H1 (cell line): ENCODE measurements around the gene KCTD10. TPM values are rescaled to one million over a fixed set of nuclear protein-coding genes. Genes with fewer than 3 reads are reported as not detected.
A peak's percentile ranks its signal among the peaks of the same experiment; 100 is the strongest.

Source experiments
- CTCF ChIA-PET: fragments of 300-600 bp; sonication (Branson Sonifier 250); formaldehyde crosslinking; loops from one replicate; lab custom pipeline; 2021; ENCODE audit not compliant: partially characterized antibody; lab: Charles Lee
- POLR2A ChIA-PET: fragments of 300-600 bp; sonication (Branson Sonifier 250); formaldehyde crosslinking; loops from one replicate; lab custom pipeline; 2021; ENCODE audit warnings: inconsistent platforms; ENCODE audit not compliant: partially characterized antibody; lab: Charles Lee
- DNase-seq, 2 experiments: peaks; one replicate each; pipeline versions ENCODE4 v3.0.0 to v3.0.0-alpha.2; 2010 to 2022; ENCODE audit warnings: low spot score in 2 of 2, low read depth in 1 of 2, mixed read lengths in 1 of 2
- FAIRE-seq: peaks from 2 replicates; lab custom pipeline; 2011; peaks lifted over from hg19 to GRCh38; lab: Jason Lieb, UNC
- H2AFZ ChIP-seq: 2 replicates; pipeline ENCODE4 v1.8.1; 2012; ENCODE audit warnings: low read length, inconsistent platforms
- H2AK5ac ChIP-seq: 2 replicates; pipeline ENCODE4 v1.6.1; 2013; ENCODE audit warnings: low read depth, low read length
- H2BK120ac ChIP-seq: replicated peaks from 2 replicates; pipeline ENCODE3; 2013; ENCODE audit warnings: low read depth, low read length, inconsistent platforms
- H2BK12ac ChIP-seq: 2 replicates; pipeline ENCODE4 v1.6.1; 2013; ENCODE audit warnings: low read depth, low read length
- H2BK15ac ChIP-seq: 2 replicates; pipeline ENCODE4 v1.6.1; 2013; ENCODE audit warnings: low read length
- H2BK20ac ChIP-seq: 2 replicates; pipeline ENCODE4 v1.6.1; 2013; ENCODE audit warnings: low read length
- H2BK5ac ChIP-seq: 2 replicates; pipeline ENCODE4 v1.6.1; 2013; ENCODE audit warnings: low read depth, low read length
- H3K14ac ChIP-seq: 2 replicates; pipeline ENCODE4 v1.6.1; 2013; ENCODE audit warnings: inconsistent platforms; ENCODE audit not compliant: insufficient read length
- H3K18ac ChIP-seq: 2 replicates; pipeline ENCODE4 v1.6.1; 2013; ENCODE audit warnings: low read length; ENCODE audit errors: extremely low read depth
- H3K23ac ChIP-seq: 2 replicates; pipeline ENCODE4 v1.6.1; 2013; ENCODE audit warnings: inconsistent platforms; ENCODE audit not compliant: insufficient read length
- H3K23me2 ChIP-seq: 2 replicates; pipeline ENCODE4 v1.6.1; 2013; ENCODE audit warnings: low read depth, low read length
- H3K27ac ChIP-seq: 2 replicates; pipeline ENCODE4 v1.6.1; 2011; ENCODE audit warnings: low read depth, low read length, inconsistent platforms
- H3K27me3 ChIP-seq, 4 experiments: replicated peaks in 1 of 4; 1 replicate in 1 of 4; 2 replicates in 3 of 4; pipeline versions ENCODE4 v1.6.1 to v1.8.1; 2011 to 2013; ENCODE audit warnings: low read length in 3 of 4, mild to moderate bottlenecking in 3 of 4, inconsistent platforms in 2 of 4, mixed read lengths in 2 of 4, moderate library complexity in 1 of 4; ENCODE audit not compliant: control insufficient read depth in 3 of 4, insufficient read depth in 3 of 4; ENCODE audit errors: extremely low read depth in 1 of 4
- H3K36me3 ChIP-seq, 4 experiments: 2 replicates each; pipeline versions ENCODE4 v1.6.1 to v1.8.1; 2011 to 2013; ENCODE audit warnings: mild to moderate bottlenecking in 4 of 4, low read length in 3 of 4, moderate library complexity in 2 of 4, control low read depth in 1 of 4, inconsistent platforms in 1 of 4; ENCODE audit not compliant: insufficient read depth in 4 of 4, control insufficient read depth in 2 of 4
- H3K4ac ChIP-seq: replicated peaks from 2 replicates; pipeline ENCODE3; 2013; ENCODE audit warnings: low read length, low read depth, mixed read lengths, inconsistent platforms; ENCODE audit not compliant: insufficient read length
- H3K4me1 ChIP-seq, 4 experiments: replicated peaks in 1 of 4; 1 replicate in 1 of 4; 2 replicates in 3 of 4; pipeline versions ENCODE4 v1.6.1 to v1.8.1; 2011 to 2013; ENCODE audit warnings: low read length in 3 of 4, inconsistent platforms in 2 of 4, mixed read lengths in 1 of 4; ENCODE audit not compliant: insufficient read depth in 4 of 4, control insufficient read depth in 3 of 4
- H3K4me2 ChIP-seq, 2 experiments: 2 replicates each; pipeline versions ENCODE4 v1.6.1 to v1.8.1; 2011 to 2013; ENCODE audit warnings: low read depth in 2 of 2, low read length in 2 of 2, control low read depth in 1 of 2, inconsistent platforms in 1 of 2, mild to moderate bottlenecking in 1 of 2; ENCODE audit not compliant: insufficient read depth in 1 of 2
- H3K4me3 ChIP-seq, 4 experiments: fragments of 200-600, 300-600 bp in 1 of 4; sonication (generic), shearing (Covaris generic), sonication (Bioruptor Twin) in 1 of 4; 2 replicates each; pipeline versions ENCODE4 v1.5.1 to v1.8.1; 2011 to 2016; ENCODE audit warnings: low read length in 4 of 4, low read depth in 3 of 4, control low read depth in 2 of 4, inconsistent platforms in 2 of 4, mild to moderate bottlenecking in 2 of 4, mixed read lengths in 1 of 4, moderate library complexity in 1 of 4; ENCODE audit not compliant: insufficient read depth in 2 of 4; ENCODE audit errors: extremely low read depth in 1 of 4
- H3K56ac ChIP-seq: replicated peaks from 2 replicates; pipeline ENCODE3; 2013; ENCODE audit warnings: low read depth, mild to moderate bottlenecking, mixed read lengths, low read length, inconsistent platforms; ENCODE audit not compliant: insufficient read length
- H3K79me1 ChIP-seq: 2 replicates; pipeline ENCODE4 v1.6.1; 2013; ENCODE audit warnings: low read depth, low read length, control low read depth
- H3K79me2 ChIP-seq, 2 experiments: 2 replicates each; pipeline versions ENCODE4 v1.6.1 to v1.8.1; 2012 to 2013; ENCODE audit warnings: low read length in 2 of 2, mild to moderate bottlenecking in 2 of 2, inconsistent platforms in 1 of 2; ENCODE audit not compliant: insufficient read depth in 2 of 2, control insufficient read depth in 1 of 2
- H3K9ac ChIP-seq, 4 experiments: replicated peaks in 1 of 4; 1 replicate in 1 of 4; 2 replicates in 3 of 4; pipeline versions ENCODE4 v1.6.1 to v1.8.1; 2011 to 2013; ENCODE audit warnings: low read depth in 3 of 4, low read length in 3 of 4, control low read depth in 2 of 4, mild to moderate bottlenecking in 2 of 4, moderate library complexity in 2 of 4, inconsistent platforms in 1 of 4; ENCODE audit errors: extremely low read depth in 1 of 4
- H3K9me3 ChIP-seq, 2 experiments: 2 replicates each; pipeline versions ENCODE4 v1.6.1 to v1.8.1; 2012 to 2013; ENCODE audit warnings: mild to moderate bottlenecking in 2 of 2, moderate library complexity in 2 of 2, control low read depth in 1 of 2, inconsistent platforms in 1 of 2, low read depth in 1 of 2, low read length in 1 of 2, mixed read lengths in 1 of 2; ENCODE audit not compliant: insufficient read depth in 2 of 2
- H4K20me1 ChIP-seq, 2 experiments: replicated peaks in 1 of 2; 2 replicates each; pipeline versions ENCODE3 to v1.8.1; 2011 to 2013; ENCODE audit warnings: inconsistent platforms in 2 of 2, low read length in 2 of 2, mild to moderate bottlenecking in 1 of 2; ENCODE audit not compliant: insufficient read depth in 2 of 2, control insufficient read depth in 1 of 2
- H4K5ac ChIP-seq: 2 replicates; pipeline ENCODE4 v1.6.1; 2013; ENCODE audit warnings: low read length, low read depth, mixed read lengths, inconsistent platforms; ENCODE audit not compliant: insufficient read length
- H4K8ac ChIP-seq: 2 replicates; pipeline ENCODE4 v1.8.0; 2013; ENCODE audit warnings: mild to moderate bottlenecking, moderate library complexity, low read length, inconsistent platforms; ENCODE audit not compliant: insufficient read depth; ENCODE audit errors: extremely low read depth
- H4K91ac ChIP-seq: replicated peaks from 2 replicates; pipeline ENCODE3; 2013; ENCODE audit warnings: low read length, mixed read lengths, inconsistent platforms; ENCODE audit not compliant: insufficient read length
- SIX5 ChIP-seq: IDR thresholded peaks from 2 replicates; pipeline ENCODE4 v1.6.1; 2011; ENCODE audit warnings: mild to moderate bottlenecking, low read depth, low read length
- TAF1 ChIP-seq: IDR thresholded peaks from 2 replicates; pipeline ENCODE4 v1.6.1; 2011; ENCODE audit warnings: mild to moderate bottlenecking, low read depth, low read length
- TCF12 ChIP-seq: IDR thresholded peaks from 2 replicates; pipeline ENCODE4 v1.6.1; 2011; ENCODE audit warnings: low read depth, mild to moderate bottlenecking, low read length
- WGBS, 2 experiments: shearing (Covaris generic) in 1 of 2; methylation state at CpG; one replicate each; pipeline versions ENCODE4 v1.1.6 to v1.1.7; 2013 to 2015; ENCODE audit warnings: low lambda C conversion rate in 2 of 2, mixed read lengths in 2 of 2, inconsistent platforms in 1 of 2, low coverage in 1 of 2, missing lambda C conversion rate in 1 of 2; ENCODE audit not compliant: insufficient replicate concordance in 2 of 2, insufficient coverage in 1 of 2, insufficient read length in 1 of 2; ENCODE audit errors: extremely low coverage in 1 of 2, missing lambda C conversion rate in 1 of 2; 5-methylcytosine and 5-hydroxymethylcytosine counted together
- polyA plus RNA-seq, 7 experiments: library from polyadenylated mRNA; depleted of rRNA in 3 of 7; stranded (reverse) in 5 of 7; unstranded in 2 of 7; fragments of >200 nt in 5 of 7; fragments of 200-250 nt in 2 of 7; gene quantifications; 1 replicate in 5 of 7; 2 replicates in 1 of 7; 4 replicates in 1 of 7; pipeline versions ENCODE4 v1.2.1 to v1.2.3, GENCODE V29; 2011 to 2013; ENCODE audit warnings: missing spikeins in 2 of 7, mixed read lengths in 2 of 7
- total RNA-seq: library from RNA; stranded (reverse); fragmentation: NEBNext Ultra II Directional; extraction: Animal tissue kit (Norgen Biotek cat#: 25700); gene quantifications from 2 replicates; pipeline ENCODE4 v1.2.1, GENCODE V29; 2021
- TF ChIP-seq, protein P1 (sequence below): IDR thresholded peaks from 2 replicates; pipeline ENCODE4 v1.6.1; 2012; ENCODE audit warnings: inconsistent platforms

The KCTD10 gene
- total and polyA plus RNA-seq, 2 of the 8 experiments (the other 6 are each of a cell fraction or from before 2014, with no cell fraction given), result 45.3 to 52.4 TPM

DNA sequence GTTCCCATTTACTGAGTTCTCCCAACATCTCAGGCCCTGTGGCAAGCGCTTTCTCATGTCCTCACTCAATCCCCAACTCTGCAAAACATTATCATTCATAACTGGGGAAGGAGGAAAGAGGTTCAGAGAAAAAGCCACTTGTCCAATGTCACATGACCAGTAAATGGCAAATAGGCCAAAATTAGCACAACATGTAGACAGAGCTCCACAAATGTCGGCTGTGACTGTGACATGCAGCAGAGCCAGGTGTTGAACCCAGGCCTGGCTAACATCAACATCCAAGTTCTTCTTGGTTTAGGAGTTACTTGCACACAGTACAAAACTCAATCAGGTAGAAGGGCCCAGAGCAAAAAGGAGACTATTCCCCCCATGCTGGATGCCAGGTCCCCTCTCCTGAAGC lies 10.8 kb downstream of the KCTD10 start:
- no peak overlapping the region for H4K5ac ChIP-seq
- FAIRE-seq, result no peak
- ChIA-PET POLR2A (interaction anchor here (4.6 kb wide), 1 partner anchor 7 kb away, joined by 25 read pairs; no protein-coding TSS in a partner anchor), CTCF (interaction anchor here (1.9 to 19.5 kb wide), 2 partner anchors 16 to 35 kb away, joined by 8 to 245 read pairs; no protein-coding TSS in a partner anchor)
- H2BK120ac ChIP-seq, result no peak overlapping the region
- H3K9ac ChIP-seq, result no peak overlapping the region
- no peak overlapping the region for H3K4ac ChIP-seq
- H3K56ac ChIP-seq, result no peak overlapping the region
- no peak overlapping the region for H3K4me2 ChIP-seq
- DNase-seq, result no peak
- no peak overlapping the region for H4K91ac ChIP-seq
- H3K23ac ChIP-seq, result no peak overlapping the region
- H3K27ac ChIP-seq, result no peak overlapping the region
- H3K4me1 ChIP-seq, result peaks cover 21 to 35% (median 25%) of the 10 kb centered on the region in 4 experiments
- no peak overlapping the region for H2AK5ac ChIP-seq
- H3K79me2 ChIP-seq, result peaks cover 18 to 96% of the 10 kb centered on the region in 2 experiments
- TF ChIP-seq SIX5, result no peak
- TF ChIP-seq, protein P1, sequence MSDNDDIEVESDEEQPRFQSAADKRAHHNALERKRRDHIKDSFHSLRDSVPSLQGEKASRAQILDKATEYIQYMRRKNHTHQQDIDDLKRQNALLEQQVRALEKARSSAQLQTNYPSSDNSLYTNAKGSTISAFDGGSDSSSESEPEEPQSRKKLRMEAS, result no peak
- no peak for TF ChIP-seq TCF12
- TF ChIP-seq TAF1, result no peak
- H4K8ac ChIP-seq, result no peak overlapping the region
- 0 out of 2 replicates have a peak overlapping the region, but pooled peaks have one; percentile 38 for H2BK15ac ChIP-seq
- no peaks in the 10 kb centered on the region for H3K9me3 ChIP-seq
- 78% methylated on average over 2 of the region's 2 CpGs; no CpG with 5 or more reads in 1 of the 2 experiments for WGBS, 2 experiments
- no peak overlapping the region for H3K14ac ChIP-seq
- no peak overlapping the region for H2AFZ ChIP-seq
- H3K18ac ChIP-seq, result no peak overlapping the region
- no peak overlapping the region for H2BK20ac ChIP-seq
- H3K4me3 ChIP-seq, result no peak overlapping the region
- peaks cover 5 to 23% of the 10 kb centered on the region in 2 experiments for H4K20me1 ChIP-seq
- H3K27me3 ChIP-seq, result no peaks in the 10 kb centered on the region
- H3K36me3 ChIP-seq, result peaks cover 4 to 21% (median 8%) of the 10 kb centered on the region in 4 experiments; a peak in 6 of 8 replicates
- H2BK12ac ChIP-seq, result no peak overlapping the region
- H3K23me2 ChIP-seq, result no peaks in the 10 kb centered on the region
- H2BK5ac ChIP-seq, result 0 out of 2 replicates have a peak overlapping the region, but pooled peaks have one; percentile 28
- peaks cover 31% of the 10 kb centered on the region for H3K79me1 ChIP-seq
